Esophagus squamous epithelium (tissue), 5 donors: Measurements from ENCODE around the gene MCTP2. TPM values are rescaled to one million over a fixed set of nuclear protein-coding genes. Genes with fewer than 3 reads are reported as not detected.

Source experiments
- DNase-seq: peaks from one replicate; lab custom pipeline; 2025; lab: John Stamatoyannopoulos, UW
- H3K27ac ChIP-seq, 4 donors: fragments of 200-600 bp; sonication (generic); one replicate each; pipeline ENCODE4 v1.5.1; 2016 to 2019; ENCODE audit warnings: mild to moderate bottlenecking in 1 of 4
- H3K27me3 ChIP-seq, 4 donors: fragments of 200-600 bp; sonication (generic); 1 replicate in 3 of 4; 2 replicates in 1 of 4; pipeline versions ENCODE4 v1.5.1 to v1.6.0; 2017 to 2021; ENCODE audit warnings: antibody characterized with exemption in 1 of 4
- H3K36me3 ChIP-seq, 3 donors: fragments of 200-600 bp; sonication (generic); one replicate each; pipeline ENCODE4 v1.5.1; 2016 to 2019
- H3K4me1 ChIP-seq, 3 donors: fragments of 200-600 bp; sonication (generic); one replicate each; pipeline ENCODE4 v1.5.1; 2017 to 2019
- H3K4me3 ChIP-seq, 4 donors: fragments of 200-600 bp; sonication (generic); 1 replicate in 3 of 4; 2 replicates in 1 of 4; pipeline ENCODE4 v1.5.1; 2016 to 2019; ENCODE audit warnings: mild to moderate bottlenecking in 2 of 4, moderate library complexity in 1 of 4
- H3K9me3 ChIP-seq, 3 donors: fragments of 200-600 bp; sonication (generic); one replicate each; pipeline ENCODE4 v1.5.1; 2016 to 2019
- POLR2A ChIP-seq, 4 donors: fragments of 450-650 bp; IDR thresholded peaks; one replicate each; pipeline ENCODE4 v1.6.1; 2017; ENCODE audit warnings: antibody characterized with exemption in 4 of 4, mild to moderate bottlenecking in 4 of 4, moderate library complexity in 3 of 4
- WGBS, 2 donors: methylation state at CpG; one replicate each; pipeline ENCODE4 v1.1.5; 2018; 5-methylcytosine and 5-hydroxymethylcytosine counted together
- intact Hi-C: fragments of 100-400 bp; cut with DNase I; formaldehyde crosslinking; loops from one replicate; pipeline ENCODE4 v1.15.0; 2022
- total RNA-seq, 4 donors: library from RNA; depleted of rRNA; stranded (reverse); fragments of >200 nt; gene quantifications; one replicate each; pipeline ENCODE4 v1.1.0, GENCODE V29; 2016
- TF ChIP-seq, protein P1 (sequence below), 6 experiments: fragments of 450-650 bp in 4 of 6; fragments of 200-600 bp in 2 of 6; sonication (generic) in 2 of 6; IDR thresholded peaks; one replicate each; pipeline ENCODE4 v1.5.1; 2016 to 2019; ENCODE audit warnings: antibody characterized with exemption in 6 of 6, mild to moderate bottlenecking in 4 of 6, moderate library complexity in 4 of 6
- donor health status: DM: yes; HTN: yes; CAD: no.

Gene MCTP2
- total RNA-seq, 4 donors from 2014 or later = 11.2 to 29.9 (median 15.6) TPM

DNA sequence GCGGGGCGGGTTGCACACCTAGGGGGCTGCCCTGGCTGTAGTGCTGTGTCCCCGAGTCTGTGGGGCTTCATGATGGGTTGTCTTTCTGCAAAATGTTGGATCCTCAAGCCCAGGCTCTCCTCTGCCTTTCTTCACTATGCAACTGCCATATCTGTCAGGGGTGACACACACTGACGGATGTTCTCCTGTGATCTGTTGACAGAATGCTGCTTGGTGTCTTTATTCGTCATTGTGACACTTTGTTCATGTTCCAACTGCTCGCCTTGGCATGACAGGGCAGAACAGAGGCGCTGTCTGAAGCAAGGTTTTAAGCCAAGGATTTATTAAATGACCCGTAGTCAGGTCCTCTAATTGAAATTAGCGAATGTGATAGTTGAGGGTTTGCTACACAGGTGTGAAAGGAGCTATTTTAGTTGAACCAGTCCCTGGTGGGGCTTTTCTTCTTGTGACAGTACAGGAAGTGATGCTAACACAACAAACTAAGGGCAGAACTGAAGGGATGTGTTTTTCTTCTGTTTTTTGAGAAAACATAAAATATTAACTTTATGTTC lies 173.4 kb downstream of the MCTP2 start:
- Histone ChIP-seq H3K4me3 (no peak overlapping the region), H3K4me1 (peaks cover 0 to 6% (median 3%) of the 10 kb centered on the region in 3 donors), H3K27ac (no peak overlapping the region), H3K36me3 (peaks cover 0 to 29% (median 0%) of the 10 kb centered on the region in 3 donors), H3K27me3 (no peaks in the 10 kb centered on the region), H3K9me3 (no peaks in the 10 kb centered on the region)
- TF ChIP-seq POLR2A (IDR thresholded peaks at IDR 0.05) = no peak
- TF ChIP-seq, protein P1, sequence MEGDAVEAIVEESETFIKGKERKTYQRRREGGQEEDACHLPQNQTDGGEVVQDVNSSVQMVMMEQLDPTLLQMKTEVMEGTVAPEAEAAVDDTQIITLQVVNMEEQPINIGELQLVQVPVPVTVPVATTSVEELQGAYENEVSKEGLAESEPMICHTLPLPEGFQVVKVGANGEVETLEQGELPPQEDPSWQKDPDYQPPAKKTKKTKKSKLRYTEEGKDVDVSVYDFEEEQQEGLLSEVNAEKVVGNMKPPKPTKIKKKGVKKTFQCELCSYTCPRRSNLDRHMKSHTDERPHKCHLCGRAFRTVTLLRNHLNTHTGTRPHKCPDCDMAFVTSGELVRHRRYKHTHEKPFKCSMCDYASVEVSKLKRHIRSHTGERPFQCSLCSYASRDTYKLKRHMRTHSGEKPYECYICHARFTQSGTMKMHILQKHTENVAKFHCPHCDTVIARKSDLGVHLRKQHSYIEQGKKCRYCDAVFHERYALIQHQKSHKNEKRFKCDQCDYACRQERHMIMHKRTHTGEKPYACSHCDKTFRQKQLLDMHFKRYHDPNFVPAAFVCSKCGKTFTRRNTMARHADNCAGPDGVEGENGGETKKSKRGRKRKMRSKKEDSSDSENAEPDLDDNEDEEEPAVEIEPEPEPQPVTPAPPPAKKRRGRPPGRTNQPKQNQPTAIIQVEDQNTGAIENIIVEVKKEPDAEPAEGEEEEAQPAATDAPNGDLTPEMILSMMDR (IDR thresholded peaks at IDR 0.05) = no peak
- intact Hi-C loops = no loop called here
- 44 to 74% methylated on average over 7 to 8 of the region's 9 CpGs for WGBS, 2 donors
- DNase-seq = no peak

GRCh38 chr15:94411285-94411684 lies 179.9 kb downstream of the MCTP2 start:
- H3K4me1 ChIP-seq = peaks cover 0 to 18% (median 0%) of the 10 kb centered on the region in 3 donors
- peaks cover 0 to 30% (median 0%) of the 10 kb centered on the region in 3 donors for H3K36me3 ChIP-seq
- 86 to 88% methylated on average over 5 of the region's 5 CpGs for WGBS, 2 donors
- H3K27ac ChIP-seq = no peak overlapping the region
- DNase-seq = no peak
- no peak overlapping the region for H3K4me3 ChIP-seq
- H3K27me3 ChIP-seq = no peaks in the 10 kb centered on the region
- intact Hi-C loops = no loop called here
- no peaks in the 10 kb centered on the region for H3K9me3 ChIP-seq
- TF ChIP-seq, protein P1 (IDR thresholded peaks at IDR 0.05) = no peak
- no peak for TF ChIP-seq POLR2A (IDR thresholded peaks at IDR 0.05)

DNA sequence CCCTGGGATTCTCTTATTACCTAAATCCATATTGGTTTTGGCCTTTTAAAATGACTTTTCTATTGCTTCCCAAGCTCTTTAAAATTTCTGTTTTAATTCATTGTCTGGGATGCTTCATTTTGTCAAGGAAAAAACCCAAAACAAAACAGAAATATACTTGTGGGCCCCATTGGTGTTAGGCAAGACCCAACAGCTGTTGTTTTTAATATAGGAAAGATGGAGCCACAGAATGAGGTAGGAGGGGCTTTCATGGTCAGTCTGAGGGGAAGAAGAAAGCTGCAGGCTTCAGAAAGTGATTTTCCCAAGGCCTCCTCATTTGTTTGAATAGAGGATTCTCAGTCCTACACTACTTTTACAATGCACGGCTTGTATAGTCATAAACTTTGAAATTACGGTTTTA lies 180.5 kb downstream of the MCTP2 start:
- intact Hi-C loops = no loop called here
- WGBS, 2 donors = 89 to 93% methylated on average over 2 of the region's 2 CpGs
- Histone ChIP-seq H3K4me3 (no peak overlapping the region), H3K4me1 (peaks cover 0 to 18% (median 0%) of the 10 kb centered on the region in 3 donors), H3K27me3 (no peaks in the 10 kb centered on the region), H3K9me3 (no peaks in the 10 kb centered on the region), H3K27ac (no peak overlapping the region), H3K36me3 (peaks cover 0 to 28% (median 0%) of the 10 kb centered on the region in 3 donors)
- DNase-seq = no peak
- TF ChIP-seq, protein P1 (IDR thresholded peaks at IDR 0.05) = no peak

- peaks cover 0 to 24% (median 0%) of the 10 kb centered on the region in 3 donors for H3K36me3 ChIP-seq
- peaks cover 0 to 18% (median 0%) of the 10 kb centered on the region in 3 donors for H3K4me1 ChIP-seq
- no peak overlapping the region for H3K4me3 ChIP-seq
- TF ChIP-seq, protein P1 (IDR thresholded peaks at IDR 0.05) = peak in 4 of 6 experiments; percentile 28 to 60 (median 46)
- no peak for TF ChIP-seq POLR2A (IDR thresholded peaks at IDR 0.05)
- WGBS, 2 donors = 35 to 38% methylated on average over 6 of the region's 6 CpGs
- intact Hi-C loops = no loop called here
- DNase-seq = no peak
- no peak overlapping the region for H3K27ac ChIP-seq
- no peaks in the 10 kb centered on the region for H3K27me3 ChIP-seq
- no peaks in the 10 kb centered on the region for H3K9me3 ChIP-seq
These were observed 181.8 kb downstream of the MCTP2 start for GRCh38 chr15:94412979-94413746.

DNA sequence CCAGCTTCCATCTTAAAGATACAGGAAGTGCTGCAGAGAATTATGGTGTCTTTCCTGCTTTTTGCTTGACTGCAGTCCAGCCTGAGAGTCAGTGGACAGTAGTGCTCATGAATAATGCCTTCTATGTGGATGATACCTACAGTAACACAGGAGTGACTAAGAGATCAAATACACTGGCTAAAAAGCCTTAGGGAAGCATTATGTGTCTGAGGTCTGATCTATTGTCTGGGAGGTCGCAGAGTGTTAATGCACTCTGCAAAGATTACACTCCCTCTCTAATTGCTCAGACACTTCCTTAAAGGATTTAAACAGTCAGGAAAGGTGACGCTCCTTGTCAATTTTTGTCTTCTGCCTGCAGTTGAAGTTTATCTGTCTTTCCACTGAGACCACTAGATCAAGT lies 183.6 kb downstream of the MCTP2 start:
- no peak overlapping the region for H3K27ac ChIP-seq
- intact Hi-C loops = no loop called here
- H3K36me3 ChIP-seq = peaks cover 0 to 13% (median 0%) of the 10 kb centered on the region in 3 donors
- TF ChIP-seq, protein P1 (IDR thresholded peaks at IDR 0.05) = no peak
- TF ChIP-seq POLR2A (IDR thresholded peaks at IDR 0.05) = no peak
- no peak for DNase-seq
- WGBS, 2 donors = 58 to 75% methylated on average over 2 of the region's 2 CpGs
- H3K4me3 ChIP-seq = no peak overlapping the region
- H3K9me3 ChIP-seq = no peaks in the 10 kb centered on the region
- H3K27me3 ChIP-seq = no peaks in the 10 kb centered on the region
- H3K4me1 ChIP-seq = peaks cover 0 to 18% (median 0%) of the 10 kb centered on the region in 3 donors
